GM12873 (cell line): ENCODE measurements around the gene PCDHGB1.

Source experiments
- CTCF ChIP-seq: IDR thresholded peaks from 2 replicates; pipeline ENCODE4 v1.5.1; 2012; ENCODE audit warnings: low read depth, mild to moderate bottlenecking, moderate library complexity, low read length, control low read depth; ENCODE audit not compliant: insufficient read depth; ENCODE audit errors: missing control alignments

PCDHGB1 gene

GRCh38 chr5:141393267-141393666, 43.4 kb downstream of the PCDHGB1 start:
- no peak for TF ChIP-seq CTCF

- TF ChIP-seq CTCF, result peak; percentile 55
Measured at GRCh38 chr5:141397756-141398551, 48.1 kb downstream of the PCDHGB1 start, which contains the start of gene PCDHGB5. PCDHGB5 (plus strand) TSS chr5:141397947; CDS start chr5:141398128, 181 bp downstream.

GRCh38 chr5:141398608-141399007, 48.7 kb downstream of the PCDHGB1 start:
- no peak for TF ChIP-seq CTCF

DNA sequence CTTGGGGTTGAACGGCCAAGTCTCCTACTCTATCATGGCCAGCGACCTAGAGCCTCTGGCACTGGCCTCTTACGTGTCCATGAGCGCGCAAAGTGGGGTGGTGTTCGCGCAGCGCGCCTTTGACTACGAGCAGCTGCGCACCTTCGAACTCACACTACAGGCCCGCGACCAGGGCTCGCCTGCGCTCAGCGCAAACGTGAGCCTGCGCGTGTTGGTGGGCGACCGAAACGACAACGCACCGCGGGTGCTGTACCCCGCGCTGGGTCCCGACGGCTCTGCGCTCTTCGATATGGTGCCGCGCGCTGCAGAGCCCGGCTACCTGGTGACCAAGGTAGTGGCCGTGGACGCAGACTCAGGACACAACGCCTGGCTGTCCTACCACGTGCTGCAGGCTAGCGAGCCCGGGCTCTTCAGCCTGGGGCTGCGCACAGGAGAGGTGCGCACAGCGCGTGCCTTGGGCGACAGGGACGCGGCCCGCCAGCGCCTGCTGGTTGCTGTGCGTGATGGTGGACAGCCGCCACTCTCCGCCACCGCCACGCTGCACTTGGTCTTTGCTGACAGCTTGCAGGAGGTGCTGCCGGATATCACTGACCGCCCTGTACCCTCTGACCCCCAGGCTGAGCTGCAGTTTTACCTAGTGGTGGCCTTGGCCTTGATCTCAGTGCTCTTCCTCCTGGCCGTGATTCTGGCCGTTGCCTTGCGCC, 49.8 kb downstream of the PCDHGB1 start:
- TF ChIP-seq CTCF, result no peak
